Endodermal cell (in vitro differentiated cells): Measurements from ENCODE around the gene FLT3. TPM values are rescaled to one million over a fixed set of nuclear protein-coding genes. Genes with fewer than 3 reads are reported as not detected.

ENCODE experiments used
- DNase-seq: peaks from one replicate; pipeline ENCODE4 v3.0.0-alpha.2; 2017
- H3K27ac ChIP-seq: 2 replicates; pipeline ENCODE4 v1.5.1; 2013; ENCODE audit warnings: mild to moderate bottlenecking, low read depth, low read length, moderate library complexity
- H3K27me3 ChIP-seq: 2 replicates; pipeline ENCODE4 v1.6.1; 2013; ENCODE audit warnings: mild to moderate bottlenecking, low read length, moderate library complexity; ENCODE audit not compliant: insufficient read depth, control insufficient read depth, poor library complexity, severe bottlenecking
- H3K36me3 ChIP-seq: 2 replicates; pipeline ENCODE4 v1.7.0; 2013; ENCODE audit warnings: mild to moderate bottlenecking, low read length, moderate library complexity; ENCODE audit not compliant: control insufficient read depth, insufficient read depth
- H3K4me1 ChIP-seq: one replicate; pipeline ENCODE4 v1.7.0; 2013; ENCODE audit warnings: low read length; ENCODE audit not compliant: control insufficient read depth, insufficient read depth
- H3K4me3 ChIP-seq: 2 replicates; pipeline ENCODE4 v1.5.1; 2013; ENCODE audit warnings: mild to moderate bottlenecking, low read length, moderate library complexity
- H3K9ac ChIP-seq: 2 replicates; pipeline ENCODE4 v1.6.1; 2013; ENCODE audit warnings: mild to moderate bottlenecking, low read length, moderate library complexity; ENCODE audit not compliant: poor library complexity, severe bottlenecking; ENCODE audit errors: extremely low read depth
- H3K9me3 ChIP-seq: 2 replicates; pipeline ENCODE4 v1.6.1; 2013; ENCODE audit warnings: mild to moderate bottlenecking, low read length, moderate library complexity; ENCODE audit not compliant: control insufficient read depth
- H3K27ac Mint-ChIP-seq: 2 replicates; pipeline ENCODE4 v1.8.0; 2020; ENCODE audit warnings: mixed read lengths
- H3K27me3 Mint-ChIP-seq: 2 replicates; pipeline ENCODE4 v1.8.0; 2021; ENCODE audit warnings: mild to moderate bottlenecking, mixed read lengths; ENCODE audit not compliant: insufficient read depth
- H3K36me3 Mint-ChIP-seq: 2 replicates; pipeline ENCODE4 v1.8.0; 2020; ENCODE audit warnings: low read depth, mixed read lengths
- H3K4me1 Mint-ChIP-seq: 2 replicates; pipeline ENCODE4 v1.8.0; 2020; ENCODE audit warnings: mixed read lengths
- H3K4me3 Mint-ChIP-seq: 2 replicates; pipeline ENCODE4 v1.8.0; 2020; ENCODE audit warnings: mild to moderate bottlenecking, moderate library complexity, mixed read lengths
- H3K9me3 Mint-ChIP-seq: 2 replicates; pipeline ENCODE4 v1.8.0; 2020; ENCODE audit warnings: mild to moderate bottlenecking, mixed read lengths
- WGBS, 2 experiments: methylation state at CpG; one replicate each; pipeline versions ENCODE4 v1.1.5 to v1.1.7; 2013; ENCODE audit warnings: missing lambda C conversion rate in 2 of 2, mixed read lengths in 1 of 2; ENCODE audit not compliant: insufficient coverage in 1 of 2, insufficient read length in 1 of 2; 5-methylcytosine and 5-hydroxymethylcytosine counted together
- total RNA-seq, 2 donors: library from RNA; stranded (reverse); fragmentation: NEBNext Ultra II Directional in 1 of 2; extraction: Animal tissue kit (Norgen Biotek cat#: 25700) in 1 of 2; gene quantifications; 2 replicates in 1 of 2; 3 replicates in 1 of 2; pipeline ENCODE4 v1.2.1, GENCODE V29; 2021
- TF ChIP-seq, protein P1 (sequence below): fragments of 200-600 bp; sonication (generic); conservative IDR thresholded peaks from 2 replicates; pipeline ENCODE4 v1.5.0; 2021; ENCODE audit warnings: antibody characterized with exemption, mild to moderate bottlenecking

The FLT3 gene
- total RNA-seq, 2 donors from 2014 or later, result 0.09 to 0.13 TPM

DNA sequence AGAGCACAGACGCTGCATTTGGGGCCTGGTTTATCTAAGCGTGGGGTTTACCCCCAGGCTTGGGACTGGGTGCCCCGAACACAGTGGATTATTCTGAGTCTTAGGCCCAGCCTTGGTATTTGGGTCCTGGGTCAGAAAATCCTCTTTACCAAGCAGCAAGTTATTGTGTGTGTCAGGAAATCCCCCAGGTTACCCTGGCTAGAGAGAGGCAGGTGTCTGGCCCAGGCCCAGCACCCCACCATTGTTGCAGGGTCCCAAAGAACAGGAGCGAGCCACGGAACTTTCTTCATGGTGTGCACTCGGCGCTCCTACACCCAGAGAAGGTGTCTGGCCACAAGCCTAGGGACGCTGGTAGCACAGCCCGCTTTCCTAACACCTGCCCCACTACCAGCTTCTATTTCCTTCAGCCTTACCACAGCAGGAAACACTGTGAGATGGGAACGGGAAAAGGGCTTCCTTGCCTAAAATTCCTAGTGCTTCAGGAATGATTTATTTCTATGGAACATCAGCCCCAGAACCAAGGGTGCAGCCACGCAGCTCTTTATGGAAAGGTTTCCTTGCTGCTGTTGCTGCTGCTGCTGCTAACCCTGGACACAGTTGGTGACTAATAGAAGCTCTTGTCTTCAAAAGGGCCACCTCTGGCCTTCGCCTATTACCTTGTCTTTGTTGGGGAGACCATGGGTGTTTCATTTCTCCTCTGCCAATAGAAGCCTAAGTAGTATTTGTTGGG, 123.8 kb downstream of the FLT3 start:
- no peak overlapping the region for H3K27ac ChIP-seq
- Mint-ChIP-seq H3K27me3 (peaks cover 100% of the 10 kb centered on the region), H3K4me1 (peaks cover 22% of the 10 kb centered on the region), H3K4me3 (no peak overlapping the region), H3K36me3 (no peaks in the 10 kb centered on the region), H3K9me3 (no peaks in the 10 kb centered on the region), H3K27ac (no peak overlapping the region)
- H3K27me3 ChIP-seq, result peaks cover 100% of the 10 kb centered on the region
- H3K4me1 ChIP-seq, result peaks cover 6% of the 10 kb centered on the region
- H3K9me3 ChIP-seq, result no peaks in the 10 kb centered on the region
- H3K4me3 ChIP-seq, result no peak overlapping the region
- TF ChIP-seq, protein P1, sequence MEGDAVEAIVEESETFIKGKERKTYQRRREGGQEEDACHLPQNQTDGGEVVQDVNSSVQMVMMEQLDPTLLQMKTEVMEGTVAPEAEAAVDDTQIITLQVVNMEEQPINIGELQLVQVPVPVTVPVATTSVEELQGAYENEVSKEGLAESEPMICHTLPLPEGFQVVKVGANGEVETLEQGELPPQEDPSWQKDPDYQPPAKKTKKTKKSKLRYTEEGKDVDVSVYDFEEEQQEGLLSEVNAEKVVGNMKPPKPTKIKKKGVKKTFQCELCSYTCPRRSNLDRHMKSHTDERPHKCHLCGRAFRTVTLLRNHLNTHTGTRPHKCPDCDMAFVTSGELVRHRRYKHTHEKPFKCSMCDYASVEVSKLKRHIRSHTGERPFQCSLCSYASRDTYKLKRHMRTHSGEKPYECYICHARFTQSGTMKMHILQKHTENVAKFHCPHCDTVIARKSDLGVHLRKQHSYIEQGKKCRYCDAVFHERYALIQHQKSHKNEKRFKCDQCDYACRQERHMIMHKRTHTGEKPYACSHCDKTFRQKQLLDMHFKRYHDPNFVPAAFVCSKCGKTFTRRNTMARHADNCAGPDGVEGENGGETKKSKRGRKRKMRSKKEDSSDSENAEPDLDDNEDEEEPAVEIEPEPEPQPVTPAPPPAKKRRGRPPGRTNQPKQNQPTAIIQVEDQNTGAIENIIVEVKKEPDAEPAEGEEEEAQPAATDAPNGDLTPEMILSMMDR, result no peak
- H3K36me3 ChIP-seq, result no peaks in the 10 kb centered on the region
- no peak for DNase-seq
- 5 to 17% methylated on average over 7 to 12 of the region's 12 CpGs for WGBS, 2 experiments
- no peak overlapping the region for H3K9ac ChIP-seq

DNA sequence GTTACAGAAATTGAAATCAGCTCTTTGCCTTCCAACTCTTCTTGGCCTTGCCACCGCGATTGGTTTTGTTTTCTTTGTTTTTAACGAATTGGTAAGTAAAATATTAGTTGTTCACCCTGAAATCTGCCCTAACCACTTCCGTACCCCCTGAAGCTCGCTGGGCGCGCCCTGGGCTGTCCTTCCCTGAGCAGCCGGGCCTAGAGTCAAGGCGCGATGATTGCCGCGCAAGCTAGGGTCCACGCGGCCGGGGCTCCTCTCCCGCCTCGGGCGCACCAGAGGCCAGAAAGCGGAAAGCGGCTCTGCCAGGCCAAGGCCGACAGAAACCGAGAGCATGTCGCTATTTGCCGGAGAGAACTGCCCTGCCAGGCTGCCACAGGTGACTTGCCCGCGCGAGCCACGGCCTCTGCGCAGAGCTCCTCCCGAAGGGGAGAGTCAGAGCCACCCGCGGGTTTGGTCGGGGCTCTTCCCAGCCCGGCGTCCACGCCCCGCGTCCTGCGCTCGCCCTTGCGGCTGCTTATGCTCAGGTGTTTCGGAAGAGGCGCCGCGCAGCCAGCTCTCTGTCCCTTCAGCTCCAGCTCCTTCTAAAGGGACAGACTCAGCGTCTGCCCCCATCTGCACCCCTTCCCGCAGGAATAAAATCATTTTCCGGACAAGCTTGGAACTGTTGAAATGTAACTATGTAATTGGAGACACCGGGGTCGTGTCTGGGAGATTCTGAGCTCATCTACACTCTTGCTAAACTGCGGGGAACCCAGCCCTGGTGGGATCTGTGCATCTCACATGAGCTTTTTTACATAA, 124.6 kb downstream of the FLT3 start:
- peaks cover 6% of the 10 kb centered on the region for H3K4me1 ChIP-seq

DNA sequence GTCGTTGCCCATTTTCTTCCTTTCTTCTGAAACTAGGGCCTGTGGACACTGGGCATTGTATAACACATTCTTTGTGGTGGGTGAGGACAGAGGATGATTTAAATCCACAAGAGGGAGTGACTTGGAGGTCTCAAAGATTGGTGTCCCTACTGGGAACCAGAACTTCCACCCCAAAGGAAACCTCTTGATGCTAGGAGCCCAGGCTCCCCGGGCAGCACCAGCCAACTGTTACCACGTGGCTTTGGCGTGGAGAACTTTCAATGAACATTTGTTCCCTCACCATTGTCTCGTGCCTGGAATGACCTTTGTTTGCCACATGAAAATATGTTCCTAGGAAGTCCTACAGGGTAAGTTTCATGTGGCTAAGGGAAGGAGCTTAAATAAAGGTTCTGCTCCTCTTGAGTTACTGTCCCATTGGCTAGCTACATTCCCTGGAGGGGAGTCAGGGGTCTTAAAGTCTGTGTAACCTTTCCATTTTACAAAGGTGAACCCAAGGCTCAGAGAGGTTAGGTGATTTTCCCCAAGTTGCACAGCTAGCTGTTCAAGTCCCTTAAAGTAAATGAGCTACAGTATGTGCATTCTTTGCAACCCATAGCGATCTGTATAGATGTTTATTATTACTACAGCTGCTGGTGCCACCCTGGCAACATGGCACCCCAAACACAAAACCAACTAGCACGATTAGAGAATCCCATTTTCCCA, 126.3 kb downstream of the FLT3 start:
- Histone ChIP-seq H3K9me3 (no peaks in the 10 kb centered on the region), H3K27me3 (peaks cover 100% of the 10 kb centered on the region), H3K4me1 (peaks cover 4% of the 10 kb centered on the region), H3K9ac (no peak overlapping the region), H3K27ac (no peak overlapping the region), H3K36me3 (no peaks in the 10 kb centered on the region), H3K4me3 (no peak overlapping the region)
- TF ChIP-seq, protein P1, result no peak
- no peak for DNase-seq
- Mint-ChIP-seq H3K4me1 (peaks cover 19% of the 10 kb centered on the region), H3K27me3 (peaks cover 100% of the 10 kb centered on the region), H3K4me3 (no peak overlapping the region), H3K27ac (no peak overlapping the region), H3K36me3 (no peaks in the 10 kb centered on the region), H3K9me3 (no peaks in the 10 kb centered on the region)
- 16 to 35% methylated on average over 5 to 7 of the region's 7 CpGs for WGBS, 2 experiments

More for the DNA sequence above, 124.6 kb downstream of the FLT3 start:
- no peaks in the 10 kb centered on the region for H3K36me3 Mint-ChIP-seq
- Histone ChIP-seq H3K27me3 (peaks cover 100% of the 10 kb centered on the region), H3K9me3 (no peaks in the 10 kb centered on the region), H3K27ac (no peak overlapping the region), H3K9ac (no peak overlapping the region), H3K36me3 (no peaks in the 10 kb centered on the region), H3K4me3 (no peak overlapping the region)
- H3K27me3 Mint-ChIP-seq, result peaks cover 100% of the 10 kb centered on the region
- peaks cover 24% of the 10 kb centered on the region for H3K4me1 Mint-ChIP-seq
- no peak overlapping the region for H3K27ac Mint-ChIP-seq
- H3K9me3 Mint-ChIP-seq, result no peaks in the 10 kb centered on the region
- DNase-seq, result peak; percentile 70
- H3K4me3 Mint-ChIP-seq, result no peak overlapping the region
- WGBS, 2 experiments, result 2 to 5% methylated on average over 19 to 50 of the region's 51 CpGs
- TF ChIP-seq, protein P1, result no peak
